NCI-H2227 (cell line): Measurements from ENCODE around the gene HSBP1.
A peak's percentile ranks its signal among the peaks of the same experiment; 100 is the strongest.

Experiments used
- DNase-seq: peaks from one replicate; lab custom pipeline; 2025; ENCODE audit not compliant: unreplicated experiment; lab: John Stamatoyannopoulos, UW

The HSBP1 gene

DNA sequence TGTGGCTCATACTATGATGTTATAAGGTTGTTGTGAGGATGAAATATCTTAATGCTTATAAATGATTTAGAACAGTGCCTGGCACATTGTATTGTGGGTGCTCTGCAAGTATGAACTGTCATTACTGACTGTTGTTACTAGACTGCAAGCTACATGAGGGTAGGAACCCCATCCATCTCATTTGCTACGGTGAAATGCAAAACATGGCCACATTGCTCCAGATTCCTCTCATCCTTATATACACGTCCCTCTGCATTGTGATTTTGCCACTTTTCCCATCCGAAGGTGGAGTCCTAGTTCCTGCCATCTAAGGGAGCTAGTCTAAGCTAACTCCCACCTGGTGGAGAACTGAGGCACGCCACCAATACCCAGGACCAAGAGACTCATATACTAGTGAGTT is 29.8 kb downstream of the HSBP1 start:
- DNase-seq = no peak

DNA sequence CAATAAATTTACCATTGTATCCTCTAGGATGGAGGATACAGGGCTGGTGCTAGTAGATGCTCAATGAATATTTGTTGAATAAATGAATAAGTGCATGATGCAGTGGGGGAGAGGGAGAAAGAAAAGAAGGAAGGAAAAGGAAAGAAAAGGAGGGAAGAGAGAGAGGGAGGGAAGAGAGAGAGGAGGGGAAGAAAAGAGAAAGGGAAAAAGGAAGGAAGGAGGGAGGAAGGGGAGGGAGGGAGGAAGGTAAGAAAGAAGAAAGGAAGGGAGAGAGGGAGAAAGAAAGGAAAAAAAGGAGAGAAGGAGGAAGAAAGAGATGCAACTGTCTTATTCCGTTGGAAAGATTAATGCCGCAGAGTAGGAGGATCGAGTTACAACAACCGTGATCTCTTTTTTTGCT is 30.4 kb downstream of the HSBP1 start:
- no peak for DNase-seq

DNA sequence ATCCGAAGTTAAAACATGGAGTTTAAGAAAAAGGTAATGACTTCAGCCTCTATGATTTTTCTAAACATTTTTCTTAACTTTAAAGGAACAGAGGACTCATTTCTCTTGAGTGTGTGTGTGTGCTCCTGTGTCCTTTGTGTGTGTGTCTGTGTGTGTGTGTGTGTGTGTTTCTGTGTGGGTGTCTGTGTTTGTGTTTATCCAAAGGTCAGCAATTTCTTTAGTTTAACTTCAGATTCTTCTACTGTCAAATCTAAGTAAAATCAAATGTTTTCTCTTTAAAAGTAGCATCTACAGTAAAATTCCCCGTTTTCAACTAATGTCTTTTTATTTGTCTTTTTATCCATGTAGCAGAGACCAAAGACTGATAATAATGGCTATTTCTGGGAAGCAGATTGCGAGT is 31.8 kb downstream of the HSBP1 start:
- DNase-seq = no peak

DNA sequence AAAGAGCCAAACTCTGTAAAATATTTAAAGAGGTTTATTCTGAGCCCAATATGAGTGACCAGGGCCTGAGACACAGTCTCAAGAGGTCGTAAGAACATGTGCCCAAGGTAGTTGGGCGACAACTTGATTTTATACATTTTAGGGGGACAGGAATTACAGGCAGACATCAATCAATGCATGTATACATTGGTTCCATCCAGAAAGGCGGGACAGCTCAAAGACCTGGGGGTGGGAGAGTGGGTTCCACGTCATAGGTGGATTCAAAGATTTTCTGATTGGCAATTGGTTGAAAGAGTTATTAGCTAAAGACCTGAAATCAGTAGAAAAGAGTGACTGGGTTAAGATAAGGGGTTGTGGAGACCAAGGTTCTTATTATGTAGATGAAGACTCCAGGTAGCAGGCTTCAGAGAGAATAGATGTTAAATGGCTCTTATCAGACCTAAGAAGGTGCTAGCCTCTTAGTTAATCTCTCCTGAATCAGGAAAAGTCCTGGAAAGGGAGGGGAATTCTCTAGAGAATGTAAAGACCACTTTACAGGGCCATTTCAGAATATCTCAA is 32.4 kb downstream of the HSBP1 start:
- DNase-seq = no peak

DNA sequence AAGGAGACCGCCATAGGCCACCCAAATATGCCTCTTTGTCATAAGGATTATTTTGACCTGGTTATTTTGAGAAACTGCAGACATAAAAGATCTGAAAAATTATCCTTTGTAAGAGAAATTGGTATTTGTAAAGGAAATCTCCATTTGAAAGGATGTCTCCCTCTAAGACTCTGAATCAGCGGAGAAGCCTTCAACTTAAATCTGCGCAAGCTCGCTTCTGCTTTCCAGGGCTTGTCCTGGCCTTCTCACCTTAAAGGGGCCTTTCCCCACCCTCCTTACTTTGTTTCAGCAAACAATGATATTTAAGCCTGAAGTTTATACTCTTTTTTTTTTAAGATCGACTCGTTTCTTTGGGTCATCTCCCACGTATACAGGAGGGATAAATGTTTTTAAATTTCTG is 34.5 kb downstream of the HSBP1 start:
- DNase-seq = no peak

DNA sequence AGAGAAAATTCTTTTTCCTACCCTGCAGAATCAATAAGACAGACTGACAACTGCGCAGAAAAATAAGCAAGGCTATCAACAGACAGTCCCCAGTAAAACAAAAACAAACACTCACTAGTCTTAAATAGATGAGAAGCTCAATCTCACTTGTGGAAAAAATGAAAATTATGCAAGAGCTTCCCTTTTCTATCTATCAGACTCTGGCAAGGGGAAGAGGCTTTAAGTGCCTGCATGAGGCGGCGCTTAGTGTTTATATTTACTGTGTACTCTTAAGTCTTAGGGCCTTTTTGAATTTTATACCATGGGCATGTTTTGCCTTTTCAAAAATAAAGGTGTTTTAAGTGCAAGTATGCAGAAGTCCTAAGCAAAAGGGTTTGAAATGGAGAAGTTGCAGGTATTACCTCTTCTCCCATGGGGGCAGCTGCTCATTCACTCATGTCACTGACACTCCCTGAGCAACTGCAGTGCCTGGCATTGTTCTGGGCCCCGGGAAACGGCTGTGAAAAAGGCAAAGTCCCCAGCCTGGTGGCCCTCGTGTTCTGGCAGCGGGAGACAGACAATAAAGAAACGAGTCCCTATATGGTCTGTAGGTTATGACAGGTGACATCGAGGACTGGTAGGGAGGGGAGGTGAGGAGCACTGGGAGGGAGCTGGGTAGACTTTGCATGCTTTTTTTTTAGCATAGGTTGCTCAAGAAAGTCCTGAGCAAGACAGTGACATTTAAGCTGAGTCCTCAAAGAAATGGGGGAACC is 35.2 kb downstream of the HSBP1 start:
- DNase-seq = no peak

DNA sequence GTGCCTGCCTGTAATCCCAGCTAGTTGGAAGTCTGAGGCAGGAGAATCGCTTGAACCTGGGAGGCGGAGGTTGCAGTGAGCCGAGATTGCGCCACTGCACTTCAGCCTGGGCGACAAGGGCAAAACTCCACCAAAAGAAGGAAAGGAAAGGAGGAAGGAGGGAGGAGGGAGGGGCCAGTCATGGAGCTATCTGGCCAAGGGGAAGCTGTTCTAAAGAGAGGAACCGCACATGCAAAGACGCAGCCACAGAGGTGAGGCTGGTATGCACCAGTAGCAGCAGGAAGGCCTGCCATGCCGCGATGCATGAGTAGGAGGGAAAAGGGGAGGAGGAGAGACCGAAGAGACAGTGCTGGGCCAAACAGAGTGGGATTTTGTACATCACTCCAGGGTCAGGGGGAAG is 35.9 kb downstream of the HSBP1 start:
- DNase-seq = no peak

DNA sequence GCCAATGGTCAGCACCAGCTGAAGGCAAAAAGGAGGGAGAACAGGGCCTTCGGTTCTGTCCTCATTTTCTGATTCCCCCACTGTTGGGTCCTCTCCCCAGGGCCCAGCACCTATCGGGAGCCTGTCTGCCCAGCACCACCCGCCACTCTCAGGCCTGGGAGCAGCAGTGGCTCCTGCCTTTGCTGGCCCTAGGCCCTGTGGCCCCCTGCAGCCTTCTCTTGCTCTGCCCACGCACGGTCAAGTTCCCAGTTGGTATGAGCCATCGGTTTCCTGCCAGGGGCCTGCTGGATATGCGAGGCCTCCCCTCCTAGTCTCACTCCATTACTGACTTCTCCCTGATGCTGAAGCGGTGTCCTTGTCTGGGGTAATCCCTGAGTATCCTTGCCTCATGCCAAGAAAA is 37.5 kb downstream of the HSBP1 start:
- no peak for DNase-seq

DNA sequence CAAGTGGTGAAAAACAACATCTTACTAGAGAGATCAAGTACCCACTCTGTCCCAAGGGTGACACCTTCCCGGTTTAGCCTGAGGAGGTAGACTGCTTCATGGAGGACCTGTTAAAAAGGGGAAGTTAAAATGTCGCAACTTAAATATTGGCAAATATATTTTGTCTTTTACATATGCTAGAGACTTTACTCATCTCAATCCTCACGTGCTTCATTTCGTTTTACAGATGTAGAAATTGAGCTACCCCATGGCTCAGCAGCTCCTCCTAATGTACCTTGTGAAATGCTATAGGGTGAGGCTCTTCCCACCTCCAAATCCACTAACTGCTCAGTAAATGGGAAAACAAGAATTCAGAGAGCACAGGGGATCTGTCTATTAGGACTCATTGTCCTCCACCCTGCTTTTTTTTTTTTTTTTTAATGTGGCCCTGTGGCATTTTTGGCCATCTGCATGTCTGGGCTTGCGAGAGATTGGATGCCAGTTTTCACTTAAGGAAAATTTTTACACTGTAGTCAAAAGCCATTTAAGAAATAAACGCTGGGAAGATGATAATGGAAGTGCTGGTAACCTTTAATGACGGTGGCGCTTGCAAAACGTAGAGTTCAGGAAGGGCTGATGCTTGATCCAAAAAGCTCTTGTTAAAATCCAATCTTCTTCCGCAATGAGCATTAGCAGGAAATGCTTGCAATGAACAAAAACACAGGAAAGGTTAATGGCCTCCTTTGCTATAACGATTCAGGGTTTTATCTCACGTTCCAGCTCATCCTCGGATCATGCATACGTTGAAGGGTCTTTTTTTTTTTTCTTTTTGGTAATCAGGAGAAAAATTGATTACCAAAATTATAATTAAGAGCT is 39.8 kb downstream of the HSBP1 start:
- DNase-seq = peak; percentile 45

DNA sequence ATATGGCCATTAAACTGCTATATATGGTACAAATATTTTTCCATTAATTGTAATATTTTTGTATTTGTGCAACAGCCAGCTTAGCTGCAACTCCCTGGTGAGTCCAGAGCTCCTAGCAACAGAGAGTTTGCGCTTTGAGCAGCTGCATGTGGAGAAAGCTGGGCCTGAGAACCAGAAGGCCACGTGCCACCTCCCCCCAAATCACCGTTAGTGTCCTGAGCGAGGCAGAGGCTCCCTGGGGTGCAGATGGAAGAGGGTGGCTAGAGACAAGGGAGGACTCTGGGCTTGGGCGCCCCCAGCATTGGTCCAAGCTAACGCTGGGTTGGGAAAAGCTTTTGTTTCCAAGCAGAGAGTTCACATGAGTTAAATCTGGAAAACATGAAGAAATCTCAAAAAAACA is 41.6 kb downstream of the HSBP1 start:
- DNase-seq = no peak

DNA sequence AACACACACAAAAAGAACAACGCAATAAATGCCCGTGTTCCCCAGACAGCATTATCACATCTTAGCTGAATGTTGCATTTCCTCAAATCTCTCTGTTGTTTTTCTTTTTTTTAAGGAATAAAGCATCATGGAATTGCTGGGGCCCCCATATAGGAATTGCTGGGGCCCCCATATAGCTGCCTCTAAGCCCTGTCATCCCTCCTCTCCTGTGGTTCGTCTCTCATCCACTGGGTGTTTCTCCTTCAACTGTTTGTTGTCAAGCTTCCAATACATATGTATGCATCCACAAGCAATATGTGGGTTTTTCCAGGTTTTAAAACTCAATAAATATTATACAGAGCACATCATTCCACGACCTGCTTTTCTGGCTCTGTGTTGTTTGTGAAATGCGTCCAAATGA is 43.2 kb downstream of the HSBP1 start:
- DNase-seq = no peak

DNA sequence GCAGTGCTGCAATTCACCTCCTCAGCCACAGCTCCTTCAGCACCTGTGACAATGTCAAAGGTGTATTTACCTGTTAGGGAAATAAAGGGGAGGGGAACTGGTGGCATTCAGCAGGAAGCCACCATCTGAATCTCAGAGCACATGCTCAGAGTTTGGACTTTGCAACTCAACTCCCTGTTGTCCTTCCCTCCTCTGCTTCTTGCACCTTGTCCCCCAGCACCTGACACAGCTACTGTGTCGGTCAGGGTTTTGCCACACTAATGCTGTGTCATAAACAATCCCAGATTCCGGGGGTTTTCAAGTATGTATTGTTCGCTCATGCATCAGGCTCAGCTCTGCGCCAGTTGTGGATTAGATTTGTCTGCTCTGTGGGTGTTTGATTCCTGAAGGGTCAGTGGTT is 43.7 kb downstream of the HSBP1 start:
- no peak for DNase-seq

DNA sequence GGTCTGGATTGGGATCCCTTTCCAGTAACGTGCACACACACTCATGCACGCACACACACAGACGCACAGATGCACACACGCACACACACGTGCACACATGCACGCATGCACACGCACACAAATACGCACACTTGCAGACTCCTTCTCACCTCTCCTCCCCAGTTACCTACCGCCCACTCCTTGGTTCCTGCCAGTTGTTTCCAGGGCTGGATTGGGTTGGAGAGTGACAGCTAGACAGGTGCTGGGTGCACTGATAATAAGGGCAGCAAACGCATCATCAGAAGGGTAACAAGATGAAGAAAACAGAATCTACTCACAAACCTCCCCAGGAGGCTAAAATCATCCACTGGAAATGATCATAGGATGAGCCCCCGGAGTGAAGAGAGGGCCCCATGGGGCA is 45.0 kb downstream of the HSBP1 start:
- DNase-seq = no peak

DNA sequence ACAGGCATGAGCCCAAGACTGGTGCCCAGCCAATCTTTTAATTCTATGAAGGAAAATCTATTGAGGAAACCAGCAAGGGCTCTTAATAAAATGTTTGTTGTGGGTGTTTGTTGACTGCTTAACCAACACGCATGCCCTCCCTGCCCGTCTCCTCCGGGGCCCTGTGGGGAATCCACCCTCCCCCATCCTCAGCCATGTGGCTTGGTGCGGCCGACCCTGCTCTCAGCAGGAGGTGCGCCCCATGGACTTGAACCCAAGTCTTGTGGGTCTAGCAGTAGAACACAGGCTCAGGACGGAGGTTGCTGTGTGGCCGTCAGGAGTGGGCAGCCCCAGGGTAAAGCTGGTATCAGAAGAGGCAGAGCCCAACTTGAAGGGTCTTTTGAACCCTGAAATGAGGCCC is 46.1 kb downstream of the HSBP1 start:
- DNase-seq = no peak

DNA sequence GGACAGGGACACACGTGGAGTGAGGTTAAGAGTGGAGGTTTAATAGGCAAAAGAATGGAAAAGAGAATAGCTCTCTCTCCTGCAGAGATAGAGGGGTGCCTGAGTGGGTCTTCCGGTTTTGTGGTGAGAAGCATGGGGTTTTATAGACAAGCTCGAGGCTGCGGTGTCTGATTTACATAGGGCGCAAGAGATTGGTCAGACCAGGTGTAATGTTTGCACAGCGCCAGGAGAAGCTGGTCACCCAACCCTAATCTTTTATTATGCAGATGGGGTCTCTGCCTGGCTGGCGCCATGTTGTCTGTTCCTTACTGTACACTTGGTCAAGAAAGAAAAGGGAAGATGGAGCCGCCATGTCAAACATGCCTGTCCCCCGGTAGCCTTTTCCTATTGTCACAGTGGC is 46.6 kb downstream of the HSBP1 start:
- DNase-seq = no peak

DNA sequence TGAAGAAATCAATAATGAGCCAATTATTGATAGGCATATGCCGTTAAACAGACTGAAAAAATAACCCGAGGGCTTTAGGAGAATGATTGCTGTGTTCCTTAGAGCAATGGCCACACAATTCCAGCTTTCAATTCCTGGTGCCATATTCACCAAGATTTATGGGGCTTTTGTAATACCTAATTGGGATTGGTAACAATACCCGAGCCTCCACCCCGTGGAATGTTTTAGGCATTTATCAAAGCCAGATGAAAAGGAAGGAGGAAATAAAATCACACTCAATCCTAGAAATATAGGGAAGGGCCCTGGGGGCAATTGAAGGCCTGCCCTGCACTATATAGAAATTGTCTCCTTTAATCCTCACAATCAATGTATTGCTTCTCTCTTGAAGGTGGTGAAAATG is 49.0 kb downstream of the HSBP1 start:
- no peak for DNase-seq

DNA sequence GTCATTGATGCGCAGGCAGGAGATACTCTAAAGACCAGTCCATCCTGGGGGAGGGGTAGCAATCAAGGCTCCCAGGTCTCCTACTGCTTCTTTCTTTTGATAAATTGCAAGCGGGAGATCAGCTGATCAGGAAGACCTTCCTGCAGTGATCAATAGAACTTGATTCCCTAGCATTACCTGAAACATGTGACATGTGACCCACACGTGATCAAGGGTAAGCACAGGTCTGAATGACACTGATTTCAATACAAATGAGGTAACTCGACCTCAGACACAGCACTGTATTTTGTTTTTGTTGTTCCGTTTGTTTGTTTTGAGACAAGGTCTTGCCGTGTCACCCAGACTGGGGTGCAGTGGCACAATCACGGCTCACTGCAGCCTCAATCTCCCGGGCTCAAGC is 51.5 kb downstream of the HSBP1 start:
- DNase-seq = no peak

DNA sequence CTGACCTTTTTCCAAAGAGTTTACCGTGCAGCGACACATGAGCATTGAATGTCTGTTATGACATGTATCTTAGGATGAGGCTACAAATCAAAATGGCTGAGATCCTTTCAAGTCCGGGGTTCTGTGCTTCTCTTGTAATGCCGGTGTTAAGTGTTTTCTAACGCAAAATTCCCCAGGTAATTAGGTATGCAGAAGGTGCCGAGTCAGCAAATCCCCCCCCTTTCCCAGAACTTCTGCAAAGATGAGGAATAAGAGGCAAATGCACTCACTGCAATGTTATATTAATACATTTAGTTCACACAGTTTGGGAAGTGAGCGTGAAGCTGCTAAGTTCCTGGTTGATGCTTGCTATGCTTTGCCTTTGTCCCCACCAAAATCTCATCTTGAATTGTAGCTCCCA is 54.9 kb downstream of the HSBP1 start:
- DNase-seq = no peak

DNA sequence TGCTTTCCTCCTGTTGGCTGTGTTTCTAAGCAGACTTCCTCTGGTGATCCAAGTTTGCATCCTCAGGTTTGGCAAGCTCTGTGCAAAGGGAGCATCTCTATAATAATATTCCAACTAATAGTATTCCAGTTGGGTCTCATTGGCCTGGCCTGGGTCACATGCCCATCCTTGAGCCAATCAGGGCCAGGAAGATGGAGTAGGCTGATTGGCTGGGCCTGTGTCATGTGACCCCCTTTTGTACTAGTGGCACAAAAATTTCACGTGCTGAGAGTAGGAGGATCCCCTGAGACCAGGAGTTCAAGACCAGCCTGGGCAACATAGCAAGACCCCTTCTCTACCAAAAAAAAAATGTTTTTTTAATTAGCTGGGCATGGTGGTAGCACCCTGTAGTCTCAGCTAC is 55.9 kb downstream of the HSBP1 start:
- DNase-seq = no peak
